Activated T-cell treated with anti-CD3 and anti-CD28 coated beads, Interleukin-2, amount 50 U/mL, for 72 hours (primary cell): ENCODE measurements around the gene GALK2. TPM values are rescaled to one million over a fixed set of nuclear protein-coding genes. Genes with fewer than 3 reads are reported as not detected.

ENCODE experiments used
- ATAC-seq, 2 donors: fragments of 150-1000 bp; cut with Tn5 transposase; replicated peaks in 1 of 2; 2 replicates each; pipeline ENCODE4 v1.10.0; 2021; ENCODE audit warnings: moderate library complexity in 2 of 2, mild to moderate bottlenecking in 1 of 2
- DNase-seq, 2 donors: peaks; one replicate each; pipeline ENCODE4 v3.0.0; 2021 to 2022; ENCODE audit warnings: mixed read lengths in 1 of 2
- H3K27ac Mint-ChIP-seq: one replicate; pipeline ENCODE4 v1.8.0; 2022; ENCODE audit warnings: mild to moderate bottlenecking, moderate library complexity, mixed read lengths
- H3K27me3 Mint-ChIP-seq: one replicate; pipeline ENCODE4 v1.8.0; 2022; ENCODE audit warnings: low read depth, mixed read lengths
- H3K36me3 Mint-ChIP-seq, 2 donors: one replicate each; pipeline ENCODE4 v1.8.0; 2022; ENCODE audit warnings: mixed read lengths in 2 of 2, mild to moderate bottlenecking in 1 of 2; ENCODE audit not compliant: insufficient read depth in 2 of 2
- H3K4me1 Mint-ChIP-seq: one replicate; pipeline ENCODE4 v1.8.0; 2022; ENCODE audit warnings: low read depth, mixed read lengths
- H3K4me3 Mint-ChIP-seq, 2 donors: one replicate each; pipeline ENCODE4 v1.8.0; 2022; ENCODE audit warnings: mild to moderate bottlenecking in 2 of 2, mixed read lengths in 2 of 2, moderate library complexity in 2 of 2
- H3K9me3 Mint-ChIP-seq, 2 donors: one replicate each; pipeline ENCODE4 v1.8.0; 2022; ENCODE audit warnings: mixed read lengths in 2 of 2
- total RNA-seq, 2 donors: library from RNA; stranded (reverse); gene quantifications; one replicate each; pipeline ENCODE4 v1.2.3, GENCODE V29; 2022

The GALK2 gene
- total RNA-seq, 2 donors from 2014 or later = 27.3 to 37.8 TPM

DNA sequence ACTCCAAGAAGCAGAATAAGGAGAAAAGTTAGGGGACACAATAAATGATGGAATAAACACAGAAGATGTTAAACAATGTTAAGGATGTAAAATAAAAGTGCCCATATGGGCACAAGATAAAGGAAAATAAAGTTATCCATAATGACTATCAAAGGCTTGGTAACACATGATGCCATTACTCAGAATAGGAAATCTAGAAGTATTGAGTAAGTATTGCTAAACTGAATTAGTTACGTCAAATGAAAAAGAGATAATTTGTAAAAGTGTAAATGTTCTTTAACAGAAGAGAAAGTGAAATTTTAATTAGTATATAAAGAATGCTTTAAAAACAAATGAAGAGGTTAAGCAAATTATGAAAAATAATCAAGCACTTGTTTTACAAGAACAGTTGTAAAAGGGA is 21.3 kb upstream of the GALK2 start:
- peaks cover 2 to 4% of the 10 kb centered on the region in 2 donors for H3K36me3 Mint-ChIP-seq
- no peaks in the 10 kb centered on the region for H3K9me3 Mint-ChIP-seq
- peak overlapping the region; percentile 89 for H3K27ac Mint-ChIP-seq
- peaks cover 49% of the 10 kb centered on the region for H3K4me1 Mint-ChIP-seq
- DNase-seq (no peak), ATAC-seq (no peak)
- H3K27me3 Mint-ChIP-seq = no peaks in the 10 kb centered on the region
- H3K4me3 Mint-ChIP-seq = peak overlapping the region in 1 of 2 donors; percentile 36

DNA sequence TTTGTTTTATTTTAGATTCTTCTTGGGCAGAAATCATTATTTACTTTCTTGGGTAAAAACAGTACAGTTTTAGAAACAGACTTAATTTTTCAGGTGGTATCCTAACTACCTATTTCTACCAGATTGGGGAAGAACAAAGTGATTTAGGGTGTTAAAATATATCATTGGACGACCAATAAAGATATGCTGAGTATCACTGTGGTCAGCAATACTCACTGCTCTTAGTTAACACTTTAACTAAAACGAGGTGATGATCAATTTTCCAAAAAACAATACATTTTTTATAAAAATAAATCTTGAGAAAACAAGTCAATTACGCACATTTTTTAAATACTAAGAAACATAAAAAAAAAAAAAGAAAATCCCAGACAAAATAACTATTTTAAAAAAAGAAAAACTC is 18.2 kb upstream of the GALK2 start:
- Mint-ChIP-seq H3K36me3 (peaks cover 4 to 5% of the 10 kb centered on the region in 2 donors), H3K4me3 (no peak overlapping the region), H3K9me3 (no peaks in the 10 kb centered on the region), H3K27me3 (no peaks in the 10 kb centered on the region), H3K27ac (no peak overlapping the region), H3K4me1 (peaks cover 58% of the 10 kb centered on the region)
- DNase-seq (no peak), ATAC-seq (no peak)

- Mint-ChIP-seq H3K9me3 (no peaks in the 10 kb centered on the region), H3K27me3 (no peaks in the 10 kb centered on the region), H3K4me3 (peak overlapping the region; percentile 75 to 99), H3K36me3 (peaks cover 4 to 5% of the 10 kb centered on the region in 2 donors), H3K27ac (peak overlapping the region; percentile 82), H3K4me1 (peaks cover 64% of the 10 kb centered on the region)
- DNase-seq (no peak), ATAC-seq (no peak)
Measured at GRCh38 chr15:49152552-49153312, 17.3 kb upstream of the GALK2 start.

DNA sequence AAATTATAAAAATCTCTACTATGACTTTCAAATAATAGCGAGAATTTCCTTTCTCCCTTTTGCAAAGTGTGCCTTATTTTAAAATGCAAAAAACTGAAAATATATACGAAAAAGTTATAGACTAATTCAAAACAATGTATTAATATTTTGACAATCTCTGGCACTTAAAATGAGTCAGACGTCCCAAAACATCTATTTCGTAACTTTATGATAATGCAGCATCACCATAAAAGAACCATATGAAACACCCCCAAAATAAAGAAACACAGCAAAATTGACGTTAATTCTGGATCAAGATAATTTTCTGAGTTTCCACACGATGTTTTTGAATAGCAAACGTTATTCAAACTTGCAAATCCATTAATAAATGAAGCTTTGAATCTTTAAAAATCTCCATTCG is 15.7 kb upstream of the GALK2 start:
- no peak for ATAC-seq
- no peaks in the 10 kb centered on the region for H3K9me3 Mint-ChIP-seq
- no peak for DNase-seq
- H3K4me3 Mint-ChIP-seq = peak overlapping the region; percentile 99
- H3K27ac Mint-ChIP-seq = peak overlapping the region; percentile 99
- H3K27me3 Mint-ChIP-seq = no peaks in the 10 kb centered on the region
- H3K36me3 Mint-ChIP-seq = peaks cover 4 to 5% of the 10 kb centered on the region in 2 donors
- H3K4me1 Mint-ChIP-seq = peaks cover 61% of the 10 kb centered on the region

GRCh38 chr15:49154799-49155109 is 15.3 kb upstream of the GALK2 start:
- ATAC-seq = no peak
- Mint-ChIP-seq H3K4me1 (peaks cover 59% of the 10 kb centered on the region), H3K27me3 (no peaks in the 10 kb centered on the region), H3K9me3 (no peaks in the 10 kb centered on the region), H3K27ac (peak overlapping the region; percentile 99), H3K36me3 (peaks cover 4 to 5% of the 10 kb centered on the region in 2 donors), H3K4me3 (peak overlapping the region; percentile 99)
- no peak for DNase-seq

DNA sequence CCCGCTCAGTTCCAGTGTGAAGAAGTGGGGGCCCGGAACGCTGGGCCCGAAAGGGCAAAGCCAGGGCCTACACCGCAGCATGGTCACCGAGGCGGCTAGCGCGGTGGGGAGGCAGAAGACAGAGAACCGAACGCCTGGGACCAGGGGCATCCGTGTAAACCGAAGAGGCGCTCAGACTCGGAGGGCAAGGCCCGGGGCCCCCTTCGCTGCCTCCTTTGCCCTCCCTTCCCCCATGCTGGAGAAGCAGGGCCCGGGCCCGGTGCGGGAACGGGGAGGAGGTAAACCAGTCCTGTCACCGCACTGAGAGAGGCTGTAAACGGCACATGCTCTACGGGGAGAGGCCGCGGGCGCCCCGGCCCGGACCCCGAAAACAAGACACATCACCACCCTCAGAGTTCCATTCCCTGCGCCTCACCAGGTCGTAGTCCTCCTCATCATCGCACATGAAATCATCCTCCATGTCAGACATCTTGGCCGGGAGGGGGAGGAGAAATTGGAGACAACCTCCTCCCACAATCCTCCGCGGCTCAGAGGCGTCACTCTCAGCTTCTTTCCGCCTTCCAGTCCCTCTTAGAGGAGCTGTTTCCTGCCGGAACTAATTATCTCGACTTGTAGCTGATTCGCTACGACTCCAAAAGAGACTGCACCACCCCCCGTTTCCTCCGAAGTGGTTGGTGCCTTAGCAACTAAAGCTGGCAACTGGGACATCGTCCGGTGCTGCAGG is 14.8 kb upstream of the GALK2 start, which contains the start of gene COPS2:
TSS of gene COPS2 (minus strand) at position 490 of the 724 bp plus-strand sequence. CDS start at position 469, 21 bp downstream.
- no peaks in the 10 kb centered on the region for H3K27me3 Mint-ChIP-seq
- H3K9me3 Mint-ChIP-seq = no peaks in the 10 kb centered on the region
- H3K4me3 Mint-ChIP-seq = peak within 1 kb of the TSS; percentile 99
- DNase-seq (peak; percentile 93 to 95), ATAC-seq (peak; percentile 98)
- peaks cover 58% of the 10 kb centered on the region for H3K4me1 Mint-ChIP-seq
- peak within 1 kb of the TSS; percentile 99 for H3K27ac Mint-ChIP-seq
- peaks cover 4 to 5% of the 10 kb centered on the region in 2 donors for H3K36me3 Mint-ChIP-seq

DNA sequence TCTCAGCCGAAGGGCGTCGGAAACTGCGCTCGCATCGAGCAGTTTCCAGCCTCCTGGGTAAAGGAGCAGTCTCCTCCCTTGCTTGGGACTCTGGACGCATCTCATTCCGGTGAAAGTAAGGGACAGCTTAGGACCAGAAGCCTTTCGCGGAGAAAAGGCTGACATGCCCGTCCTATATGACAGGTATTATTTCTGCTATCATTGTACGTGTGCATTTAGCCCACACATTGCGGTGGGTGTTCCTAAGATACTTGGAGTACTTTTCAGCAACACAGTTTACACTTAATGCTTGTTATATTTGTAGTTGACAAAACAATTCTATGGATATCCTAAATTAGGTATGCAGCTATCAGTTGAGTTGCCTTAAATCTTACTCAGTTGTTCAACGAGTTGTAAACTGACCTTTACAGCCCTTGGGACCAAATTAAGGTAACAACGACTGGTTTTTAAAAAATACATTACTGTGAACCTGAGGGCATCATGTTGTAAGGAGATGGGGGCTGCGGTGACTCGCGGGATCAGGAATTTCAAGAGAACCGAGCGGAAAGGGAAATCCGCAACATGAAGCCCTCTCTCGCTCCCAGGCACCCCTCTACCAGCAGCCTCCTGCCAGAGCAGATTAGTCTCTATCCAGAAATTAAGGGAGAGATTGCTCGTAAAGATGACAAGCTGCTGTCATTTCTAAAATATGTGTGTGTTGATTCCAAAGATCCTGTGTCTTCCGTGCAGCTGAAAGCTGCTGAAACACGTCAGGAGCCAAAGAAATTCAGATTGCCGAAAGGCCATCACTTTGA is 14.0 kb upstream of the GALK2 start:
- H3K9me3 Mint-ChIP-seq = no peaks in the 10 kb centered on the region
- H3K4me3 Mint-ChIP-seq = peak overlapping the region; percentile 99
- H3K36me3 Mint-ChIP-seq = peaks cover 4 to 5% of the 10 kb centered on the region in 2 donors
- H3K27ac Mint-ChIP-seq = peak overlapping the region; percentile 99
- peaks cover 55% of the 10 kb centered on the region for H3K4me1 Mint-ChIP-seq
- DNase-seq = peak in 1 of 2 donors; percentile 7
- ATAC-seq = no peak
- H3K27me3 Mint-ChIP-seq = no peaks in the 10 kb centered on the region

DNA sequence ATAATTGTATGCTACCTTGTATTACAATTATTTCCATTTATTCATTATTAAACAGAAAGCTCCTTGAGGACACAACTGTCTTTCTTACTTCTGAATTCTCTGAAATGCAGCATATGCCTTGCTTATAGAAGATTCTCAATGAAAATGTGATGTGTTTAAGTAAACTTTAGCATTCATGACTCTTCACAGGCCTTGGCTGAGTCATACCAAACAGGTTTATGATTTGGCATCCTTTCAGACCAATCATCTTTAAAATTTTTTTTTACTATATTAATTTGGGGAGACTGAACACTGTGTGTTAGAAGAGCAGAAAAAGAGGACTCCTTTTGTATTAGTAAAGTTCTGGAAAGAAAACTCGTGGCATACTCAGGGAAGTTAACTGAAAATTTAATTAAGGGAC is 6.4 kb upstream of the GALK2 start:
- no peak for ATAC-seq
- H3K4me1 Mint-ChIP-seq = peaks cover 2% of the 10 kb centered on the region

DNA sequence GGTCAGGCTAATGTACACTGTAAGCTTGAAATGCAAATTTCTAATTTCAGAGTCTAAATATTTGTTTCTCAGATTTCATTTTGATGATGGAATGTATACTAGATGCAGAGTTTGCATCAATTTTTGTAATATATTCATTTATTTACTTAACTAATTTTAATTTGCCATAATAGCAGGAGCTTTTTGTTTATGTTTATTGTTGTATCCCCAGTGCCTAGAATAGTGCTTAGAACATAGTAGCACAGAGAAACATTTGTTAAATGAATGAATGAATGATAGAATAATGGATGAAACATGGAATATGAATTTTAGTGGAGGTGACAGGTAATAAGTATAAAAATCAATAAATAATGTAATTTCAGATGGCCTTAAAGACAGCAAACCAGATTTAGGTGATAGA is 5.2 kb upstream of the GALK2 start:
- Mint-ChIP-seq H3K27me3 (no peaks in the 10 kb centered on the region), H3K4me3 (no peak overlapping the region), H3K36me3 (no peaks in the 10 kb centered on the region), H3K27ac (no peak overlapping the region), H3K9me3 (no peaks in the 10 kb centered on the region), H3K4me1 (peaks cover 5% of the 10 kb centered on the region)
- ATAC-seq = no peak
- DNase-seq = no peak

More for the DNA sequence above, 6.4 kb upstream of the GALK2 start:
- DNase-seq = no peak
- Mint-ChIP-seq H3K27me3 (no peaks in the 10 kb centered on the region), H3K27ac (no peak overlapping the region), H3K4me3 (no peak overlapping the region), H3K9me3 (no peaks in the 10 kb centered on the region), H3K36me3 (no peaks in the 10 kb centered on the region)

GRCh38 chr15:49168016-49168415 is 2.0 kb upstream of the GALK2 start:
- H3K36me3 Mint-ChIP-seq = peaks cover 2% of the 10 kb centered on the region in 2 donors
- no peaks in the 10 kb centered on the region for H3K9me3 Mint-ChIP-seq
- no peak for DNase-seq
- no peak overlapping the region for H3K4me3 Mint-ChIP-seq
- no peak for ATAC-seq
- H3K27me3 Mint-ChIP-seq = no peaks in the 10 kb centered on the region
- peaks cover 25% of the 10 kb centered on the region for H3K4me1 Mint-ChIP-seq
- no peak overlapping the region for H3K27ac Mint-ChIP-seq

- ATAC-seq (no peak), DNase-seq (no peak)
- H3K27me3 Mint-ChIP-seq = no peaks in the 10 kb centered on the region
- H3K4me1 Mint-ChIP-seq = peaks cover 38% of the 10 kb centered on the region
- peaks cover 2% of the 10 kb centered on the region in 2 donors for H3K36me3 Mint-ChIP-seq
- H3K9me3 Mint-ChIP-seq = no peaks in the 10 kb centered on the region
- H3K27ac Mint-ChIP-seq = no peak overlapping the region
- H3K4me3 Mint-ChIP-seq = peak overlapping the region; percentile 93 to 99
Measured at GRCh38 chr15:49171790-49172189, 1.7 kb downstream of the GALK2 start.

- H3K4me1 Mint-ChIP-seq = peaks cover 33% of the 10 kb centered on the region
- H3K4me3 Mint-ChIP-seq = no peak overlapping the region
- no peaks in the 10 kb centered on the region for H3K27me3 Mint-ChIP-seq
- ATAC-seq = no peak
- peak overlapping the region; percentile 32 for H3K27ac Mint-ChIP-seq
- no peaks in the 10 kb centered on the region for H3K9me3 Mint-ChIP-seq
- peaks cover 2% of the 10 kb centered on the region in 2 donors for H3K36me3 Mint-ChIP-seq
- no peak for DNase-seq
Measured at GRCh38 chr15:49174902-49175301, 4.9 kb downstream of the GALK2 start.
